ENCODE data around the gene GSTK1.

GRCh38 chr7:143222782-143223181 is 40.5 kb upstream of the GSTK1 start:
- TF ChIP-seq, protein P1, sequence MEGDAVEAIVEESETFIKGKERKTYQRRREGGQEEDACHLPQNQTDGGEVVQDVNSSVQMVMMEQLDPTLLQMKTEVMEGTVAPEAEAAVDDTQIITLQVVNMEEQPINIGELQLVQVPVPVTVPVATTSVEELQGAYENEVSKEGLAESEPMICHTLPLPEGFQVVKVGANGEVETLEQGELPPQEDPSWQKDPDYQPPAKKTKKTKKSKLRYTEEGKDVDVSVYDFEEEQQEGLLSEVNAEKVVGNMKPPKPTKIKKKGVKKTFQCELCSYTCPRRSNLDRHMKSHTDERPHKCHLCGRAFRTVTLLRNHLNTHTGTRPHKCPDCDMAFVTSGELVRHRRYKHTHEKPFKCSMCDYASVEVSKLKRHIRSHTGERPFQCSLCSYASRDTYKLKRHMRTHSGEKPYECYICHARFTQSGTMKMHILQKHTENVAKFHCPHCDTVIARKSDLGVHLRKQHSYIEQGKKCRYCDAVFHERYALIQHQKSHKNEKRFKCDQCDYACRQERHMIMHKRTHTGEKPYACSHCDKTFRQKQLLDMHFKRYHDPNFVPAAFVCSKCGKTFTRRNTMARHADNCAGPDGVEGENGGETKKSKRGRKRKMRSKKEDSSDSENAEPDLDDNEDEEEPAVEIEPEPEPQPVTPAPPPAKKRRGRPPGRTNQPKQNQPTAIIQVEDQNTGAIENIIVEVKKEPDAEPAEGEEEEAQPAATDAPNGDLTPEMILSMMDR (IDR thresholded peaks at IDR 0.05) = no peak
- TF ChIP-seq EZH2 (IDR thresholded peaks at IDR 0.05; ENCODE audit: borderline replicate concordance, insufficient read depth, low read depth, low read length, poor library complexity, severe bottlenecking) = no peak

Data from B cell (primary cell).